SK-N-SH treated with all-trans-retinoic acid at 6 μM for 48 hours (cell line): ENCODE measurements around the gene CAMK2N2.

Experiments
- ATAC-seq: fragments of 200-7000 bp; cut with Tn5 transposase; 3 replicates; pipeline ENCODE4 v1.9.1; 2020; ENCODE audit warnings: mild to moderate bottlenecking, moderate library complexity
- ARNTL ChIP-seq: fragments of 450-650 bp; formaldehyde crosslinking; IDR thresholded peaks from 2 replicates; pipeline ENCODE4 v1.5.0; 2020; ENCODE audit warnings: low read depth, mild to moderate bottlenecking, moderate library complexity, borderline replicate concordance
- CSDC2 ChIP-seq: fragments of 250-450 bp; sonication (Bioruptor Pico); IDR thresholded peaks from 2 replicates; pipeline ENCODE4 v1.5.0; 2020; ENCODE audit warnings: mild to moderate bottlenecking, moderate library complexity
- ESRRG ChIP-seq: fragments of 250-450 bp; sonication (Bioruptor Pico); IDR thresholded peaks from 2 replicates; pipeline ENCODE4 v1.6.1; 2021; ENCODE audit warnings: mild to moderate bottlenecking
- GLIS3 ChIP-seq: fragments of 250-450 bp; sonication (Bioruptor Pico); IDR thresholded peaks from 2 replicates; pipeline ENCODE4 v1.5.0; 2020; ENCODE audit warnings: mild to moderate bottlenecking, moderate library complexity
- ISL1 ChIP-seq: fragments of 250-450 bp; sonication (Bioruptor Pico); IDR thresholded peaks from 2 replicates; pipeline ENCODE4 v2.1.2; 2022; ENCODE audit warnings: mild to moderate bottlenecking, moderate library complexity
- OSR1 ChIP-seq: fragments of 250-450 bp; sonication (Bioruptor Pico); IDR thresholded peaks from 2 replicates; pipeline ENCODE4 v1.8.0; 2022; ENCODE audit warnings: moderate library complexity, mild to moderate bottlenecking, inconsistent platforms
- PPARA ChIP-seq: fragments of 250-450 bp; sonication (Bioruptor Pico); IDR thresholded peaks from 2 replicates; pipeline ENCODE4 v1.5.0; 2020; ENCODE audit warnings: mild to moderate bottlenecking, borderline replicate concordance
- RARB ChIP-seq: fragments of 250-450 bp; sonication (Bioruptor Pico); IDR thresholded peaks from 2 replicates; pipeline ENCODE4 v1.8.0; 2021; ENCODE audit warnings: mild to moderate bottlenecking, moderate library complexity
- ZC3H10 ChIP-seq: fragments of 250-450 bp; sonication (Bioruptor Pico); IDR thresholded peaks from 2 replicates; pipeline ENCODE4 v1.5.1; 2021; ENCODE audit warnings: mild to moderate bottlenecking, moderate library complexity
- ZFP30 ChIP-seq: fragments of 450-650 bp; formaldehyde crosslinking; IDR thresholded peaks from 2 replicates; pipeline ENCODE4 v1.5.0; 2022; ENCODE audit warnings: mild to moderate bottlenecking, moderate library complexity
- ZNF565 ChIP-seq: fragments of 450-650 bp; formaldehyde crosslinking; conservative IDR thresholded peaks from 2 replicates; pipeline ENCODE4 v1.5.0; 2020; ENCODE audit warnings: low read depth, mild to moderate bottlenecking, moderate library complexity
- ZNF70 ChIP-seq: fragments of 450-650 bp; formaldehyde crosslinking; IDR thresholded peaks from 2 replicates; pipeline ENCODE4 v1.5.0; 2020; ENCODE audit warnings: mild to moderate bottlenecking, moderate library complexity
- ZNF8 ChIP-seq: fragments of 450-650 bp; formaldehyde crosslinking; IDR thresholded peaks from 2 replicates; pipeline ENCODE4 v1.5.0; 2020; ENCODE audit warnings: mild to moderate bottlenecking, moderate library complexity
- TF ChIP-seq, protein P1 (sequence below): fragments of 250-450 bp; sonication (Bioruptor Pico); IDR thresholded peaks from 2 replicates; pipeline ENCODE4 v1.5.1; 2020; ENCODE audit warnings: low read depth, mild to moderate bottlenecking, moderate library complexity
- TF ChIP-seq, protein P2 (sequence below): fragments of 250-450 bp; sonication (Bioruptor Pico); IDR thresholded peaks from 2 replicates; pipeline ENCODE4 v1.8.0; 2021; ENCODE audit warnings: low read depth, mild to moderate bottlenecking, moderate library complexity, borderline replicate concordance
- TF ChIP-seq, protein P3 (sequence below): fragments of 250-450 bp; sonication (Bioruptor Pico); IDR thresholded peaks from 2 replicates; pipeline ENCODE4 v1.8.0; 2020; ENCODE audit warnings: mild to moderate bottlenecking, moderate library complexity, borderline replicate concordance
- TF ChIP-seq, protein P4 (sequence below): fragments of 250-450 bp; sonication (Bioruptor Pico); IDR thresholded peaks from 2 replicates; pipeline ENCODE4 v1.5.0; 2020; ENCODE audit warnings: mild to moderate bottlenecking, moderate library complexity
- TF ChIP-seq, protein P5 (sequence below): fragments of 250-450 bp; sonication (Bioruptor Pico); IDR thresholded peaks from 2 replicates; pipeline ENCODE4 v1.5.1; 2021; ENCODE audit warnings: mild to moderate bottlenecking, moderate library complexity

Gene CAMK2N2

DNA sequence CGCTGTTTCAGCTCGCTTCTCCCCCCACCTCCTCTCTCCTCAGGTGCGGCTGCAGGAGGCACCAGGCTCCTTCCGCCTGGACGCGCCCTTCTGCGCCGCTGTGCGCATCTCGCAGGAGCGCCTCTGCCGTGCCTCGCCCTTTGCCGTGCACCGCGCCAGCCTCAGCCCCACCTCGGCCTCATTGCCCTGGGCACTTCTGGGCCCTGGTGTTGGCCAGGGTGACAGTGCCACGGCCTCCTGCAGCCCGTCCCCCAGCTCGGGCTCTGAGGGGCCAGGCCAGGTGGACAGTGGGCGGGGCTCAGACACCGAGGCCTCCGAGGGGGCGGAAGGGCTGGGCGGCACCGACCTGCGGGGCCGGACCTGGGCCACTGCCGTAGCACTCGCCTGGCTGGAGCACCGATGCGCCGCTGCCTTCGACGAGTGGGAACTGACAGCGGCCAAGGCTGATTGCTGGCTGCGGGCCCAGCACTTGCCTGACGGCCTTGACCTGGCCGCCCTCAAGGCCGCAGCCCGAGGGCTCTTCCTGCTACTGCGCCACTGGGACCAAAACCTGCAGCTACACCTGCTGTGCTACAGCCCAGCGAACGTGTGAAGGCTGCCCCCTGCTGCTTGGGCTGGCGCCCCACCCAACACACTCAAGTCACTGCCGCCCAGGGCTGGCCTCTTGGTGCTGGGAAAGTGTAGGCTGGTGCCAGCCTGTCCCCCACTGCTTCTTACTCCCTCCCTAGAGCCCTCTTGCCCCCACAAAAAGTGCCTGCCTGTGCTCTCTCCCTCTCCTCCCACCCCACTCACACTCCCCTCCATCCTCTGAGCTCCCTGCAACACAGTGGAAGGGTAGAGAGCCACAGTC, 19.7 kb downstream of the CAMK2N2 start:
- TF ChIP-seq ZC3H10 (CRISPR knock-in tag) (no peak), RARB (no peak), ZNF8 (CRISPR knock-in tag) (no peak), ZFP30 (CRISPR knock-in tag) (no peak), ZNF70 (CRISPR knock-in tag) (no peak), CSDC2 (CRISPR knock-in tag) (no peak), ZNF565 (no peak), GLIS3 (CRISPR knock-in tag) (no peak), ISL1 (CRISPR knock-in tag) (no peak)
- TF ChIP-seq, protein P1, sequence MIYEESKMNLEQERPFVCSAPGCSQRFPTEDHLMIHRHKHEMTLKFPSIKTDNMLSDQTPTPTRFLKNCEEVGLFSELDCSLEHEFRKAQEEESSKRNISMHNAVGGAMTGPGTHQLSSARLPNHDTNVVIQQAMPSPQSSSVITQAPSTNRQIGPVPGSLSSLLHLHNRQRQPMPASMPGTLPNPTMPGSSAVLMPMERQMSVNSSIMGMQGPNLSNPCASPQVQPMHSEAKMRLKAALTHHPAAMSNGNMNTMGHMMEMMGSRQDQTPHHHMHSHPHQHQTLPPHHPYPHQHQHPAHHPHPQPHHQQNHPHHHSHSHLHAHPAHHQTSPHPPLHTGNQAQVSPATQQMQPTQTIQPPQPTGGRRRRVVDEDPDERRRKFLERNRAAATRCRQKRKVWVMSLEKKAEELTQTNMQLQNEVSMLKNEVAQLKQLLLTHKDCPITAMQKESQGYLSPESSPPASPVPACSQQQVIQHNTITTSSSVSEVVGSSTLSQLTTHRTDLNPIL (CRISPR knock-in tag): no peak
- TF ChIP-seq, protein P2, sequence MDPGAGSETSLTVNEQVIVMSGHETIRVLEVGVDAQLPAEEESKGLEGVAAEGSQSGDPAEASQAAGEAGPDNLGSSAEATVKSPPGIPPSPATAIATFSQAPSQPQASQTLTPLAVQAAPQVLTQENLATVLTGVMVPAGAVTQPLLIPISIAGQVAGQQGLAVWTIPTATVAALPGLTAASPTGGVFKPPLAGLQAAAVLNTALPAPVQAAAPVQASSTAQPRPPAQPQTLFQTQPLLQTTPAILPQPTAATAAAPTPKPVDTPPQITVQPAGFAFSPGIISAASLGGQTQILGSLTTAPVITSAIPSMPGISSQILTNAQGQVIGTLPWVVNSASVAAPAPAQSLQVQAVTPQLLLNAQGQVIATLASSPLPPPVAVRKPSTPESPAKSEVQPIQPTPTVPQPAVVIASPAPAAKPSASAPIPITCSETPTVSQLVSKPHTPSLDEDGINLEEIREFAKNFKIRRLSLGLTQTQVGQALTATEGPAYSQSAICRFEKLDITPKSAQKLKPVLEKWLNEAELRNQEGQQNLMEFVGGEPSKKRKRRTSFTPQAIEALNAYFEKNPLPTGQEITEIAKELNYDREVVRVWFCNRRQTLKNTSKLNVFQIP (CRISPR knock-in tag): no peak
- TF ChIP-seq, protein P3, sequence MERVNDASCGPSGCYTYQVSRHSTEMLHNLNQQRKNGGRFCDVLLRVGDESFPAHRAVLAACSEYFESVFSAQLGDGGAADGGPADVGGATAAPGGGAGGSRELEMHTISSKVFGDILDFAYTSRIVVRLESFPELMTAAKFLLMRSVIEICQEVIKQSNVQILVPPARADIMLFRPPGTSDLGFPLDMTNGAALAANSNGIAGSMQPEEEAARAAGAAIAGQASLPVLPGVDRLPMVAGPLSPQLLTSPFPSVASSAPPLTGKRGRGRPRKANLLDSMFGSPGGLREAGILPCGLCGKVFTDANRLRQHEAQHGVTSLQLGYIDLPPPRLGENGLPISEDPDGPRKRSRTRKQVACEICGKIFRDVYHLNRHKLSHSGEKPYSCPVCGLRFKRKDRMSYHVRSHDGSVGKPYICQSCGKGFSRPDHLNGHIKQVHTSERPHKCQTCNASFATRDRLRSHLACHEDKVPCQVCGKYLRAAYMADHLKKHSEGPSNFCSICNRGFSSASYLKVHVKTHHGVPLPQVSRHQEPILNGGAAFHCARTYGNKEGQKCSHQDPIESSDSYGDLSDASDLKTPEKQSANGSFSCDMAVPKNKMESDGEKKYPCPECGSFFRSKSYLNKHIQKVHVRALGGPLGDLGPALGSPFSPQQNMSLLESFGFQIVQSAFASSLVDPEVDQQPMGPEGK (CRISPR knock-in tag): no peak
- TF ChIP-seq, all 23 proteins: peak for 0

DNA sequence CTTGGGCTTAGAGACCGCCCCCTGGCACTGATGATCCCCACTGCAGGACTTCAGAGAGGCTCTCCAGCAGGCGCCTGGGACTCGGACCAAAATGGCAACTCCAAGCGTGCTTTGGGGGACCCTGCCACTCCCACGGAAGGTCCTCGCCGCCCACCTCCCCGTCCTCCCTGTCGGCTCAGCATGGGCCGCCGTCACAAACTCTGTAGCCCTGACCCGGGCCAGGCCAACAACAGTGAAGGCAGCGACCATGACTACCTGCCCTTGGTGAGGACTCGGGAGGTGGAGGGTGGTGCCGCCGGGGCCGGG, 20.3 kb downstream of the CAMK2N2 start:
- ATAC-seq: no peak
- TF ChIP-seq GLIS3 (CRISPR knock-in tag): no peak
- TF ChIP-seq, protein P4, sequence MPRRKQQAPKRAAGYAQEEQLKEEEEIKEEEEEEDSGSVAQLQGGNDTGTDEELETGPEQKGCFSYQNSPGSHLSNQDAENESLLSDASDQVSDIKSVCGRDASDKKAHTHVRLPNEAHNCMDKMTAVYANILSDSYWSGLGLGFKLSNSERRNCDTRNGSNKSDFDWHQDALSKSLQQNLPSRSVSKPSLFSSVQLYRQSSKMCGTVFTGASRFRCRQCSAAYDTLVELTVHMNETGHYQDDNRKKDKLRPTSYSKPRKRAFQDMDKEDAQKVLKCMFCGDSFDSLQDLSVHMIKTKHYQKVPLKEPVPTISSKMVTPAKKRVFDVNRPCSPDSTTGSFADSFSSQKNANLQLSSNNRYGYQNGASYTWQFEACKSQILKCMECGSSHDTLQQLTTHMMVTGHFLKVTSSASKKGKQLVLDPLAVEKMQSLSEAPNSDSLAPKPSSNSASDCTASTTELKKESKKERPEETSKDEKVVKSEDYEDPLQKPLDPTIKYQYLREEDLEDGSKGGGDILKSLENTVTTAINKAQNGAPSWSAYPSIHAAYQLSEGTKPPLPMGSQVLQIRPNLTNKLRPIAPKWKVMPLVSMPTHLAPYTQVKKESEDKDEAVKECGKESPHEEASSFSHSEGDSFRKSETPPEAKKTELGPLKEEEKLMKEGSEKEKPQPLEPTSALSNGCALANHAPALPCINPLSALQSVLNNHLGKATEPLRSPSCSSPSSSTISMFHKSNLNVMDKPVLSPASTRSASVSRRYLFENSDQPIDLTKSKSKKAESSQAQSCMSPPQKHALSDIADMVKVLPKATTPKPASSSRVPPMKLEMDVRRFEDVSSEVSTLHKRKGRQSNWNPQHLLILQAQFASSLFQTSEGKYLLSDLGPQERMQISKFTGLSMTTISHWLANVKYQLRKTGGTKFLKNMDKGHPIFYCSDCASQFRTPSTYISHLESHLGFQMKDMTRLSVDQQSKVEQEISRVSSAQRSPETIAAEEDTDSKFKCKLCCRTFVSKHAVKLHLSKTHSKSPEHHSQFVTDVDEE (CRISPR knock-in tag): no peak
- no peak for TF ChIP-seq ZNF8 (CRISPR knock-in tag)
- TF ChIP-seq, protein P5, sequence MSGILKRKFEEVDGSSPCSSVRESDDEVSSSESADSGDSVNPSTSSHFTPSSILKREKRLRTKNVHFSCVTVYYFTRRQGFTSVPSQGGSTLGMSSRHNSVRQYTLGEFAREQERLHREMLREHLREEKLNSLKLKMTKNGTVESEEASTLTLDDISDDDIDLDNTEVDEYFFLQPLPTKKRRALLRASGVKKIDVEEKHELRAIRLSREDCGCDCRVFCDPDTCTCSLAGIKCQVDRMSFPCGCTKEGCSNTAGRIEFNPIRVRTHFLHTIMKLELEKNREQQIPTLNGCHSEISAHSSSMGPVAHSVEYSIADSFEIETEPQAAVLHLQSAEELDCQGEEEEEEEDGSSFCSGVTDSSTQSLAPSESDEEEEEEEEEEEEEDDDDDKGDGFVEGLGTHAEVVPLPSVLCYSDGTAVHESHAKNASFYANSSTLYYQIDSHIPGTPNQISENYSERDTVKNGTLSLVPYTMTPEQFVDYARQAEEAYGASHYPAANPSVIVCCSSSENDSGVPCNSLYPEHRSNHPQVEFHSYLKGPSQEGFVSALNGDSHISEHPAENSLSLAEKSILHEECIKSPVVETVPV (CRISPR knock-in tag): no peak
- no peak for TF ChIP-seq ZNF565
- TF ChIP-seq OSR1: no peak
- no peak for TF ChIP-seq PPARA
- TF ChIP-seq, protein P1 (CRISPR knock-in tag): no peak
- TF ChIP-seq, protein P2 (CRISPR knock-in tag): no peak
- TF ChIP-seq ARNTL: no peak
- TF ChIP-seq ESRRG: no peak
- no peak for TF ChIP-seq CSDC2 (CRISPR knock-in tag)
- TF ChIP-seq, protein P3 (CRISPR knock-in tag): no peak

More for the DNA sequence above, 19.7 kb downstream of the CAMK2N2 start:
- peak; percentile 55 for ATAC-seq
